VCaP (cell line): Measurements from ENCODE around the gene FBL.

ENCODE experiments used
- H3K27ac ChIP-seq: fragments of 450-650 bp; 2 replicates; pipeline ENCODE4 v1.5.1; 2017
- CTCF ChIP-seq: fragments of 450-650 bp; conservative IDR thresholded peaks from 2 replicates; pipeline ENCODE4 v1.5.1; 2017; ENCODE audit warnings: mild to moderate bottlenecking, moderate library complexity

Gene FBL

GRCh38 chr19:39830847-39831246 lies 15.3 kb downstream of the FBL start:
- H3K27ac ChIP-seq: no peak overlapping the region
- TF ChIP-seq CTCF: no peak

- no peak for TF ChIP-seq CTCF
- H3K27ac ChIP-seq: no peak overlapping the region
These were observed 15.8 kb downstream of the FBL start for GRCh38 chr19:39830406-39830805.

GRCh38 chr19:39829702-39830275 lies 16.4 kb downstream of the FBL start:
- no peak overlapping the region for H3K27ac ChIP-seq
- TF ChIP-seq CTCF: no peak

- peak overlapping the region; percentile 41 for H3K27ac ChIP-seq
- no peak for TF ChIP-seq CTCF
These were observed 17.5 kb downstream of the FBL start for GRCh38 chr19:39828654-39829032.

- H3K27ac ChIP-seq: peak overlapping the region; percentile 41
- TF ChIP-seq CTCF: no peak
These were observed 18.0 kb downstream of the FBL start for GRCh38 chr19:39828015-39828653.

- TF ChIP-seq CTCF: no peak
- no peak overlapping the region for H3K27ac ChIP-seq
These were observed 19.0 kb downstream of the FBL start for GRCh38 chr19:39827216-39827615.

- no peak for TF ChIP-seq CTCF
- H3K27ac ChIP-seq: no peak overlapping the region
These were observed 19.8 kb downstream of the FBL start for GRCh38 chr19:39826311-39826945.
